ENCODE measurements around the gene KRTAP6-2.

Gene KRTAP6-2

GRCh38 chr21:30598802-30599201 is at the start of gene KRTAP6-2:
Gene KRTAP6-2 (minus strand): TSS chr21:30598902. CDS start chr21:30598874, 28 bp downstream.
- no peak for DNase-seq

GRCh38 chr21:30646904-30647414 is 48.3 kb upstream of the KRTAP6-2 start:
- DNase-seq, result no peak

GRCh38 chr21:30642564-30642963 is 43.9 kb upstream of the KRTAP6-2 start, which contains the start of gene KRTAP20-3:
Gene KRTAP20-3 (plus strand): TSS chr21:30642864.
- DNase-seq, result no peak

DNA sequence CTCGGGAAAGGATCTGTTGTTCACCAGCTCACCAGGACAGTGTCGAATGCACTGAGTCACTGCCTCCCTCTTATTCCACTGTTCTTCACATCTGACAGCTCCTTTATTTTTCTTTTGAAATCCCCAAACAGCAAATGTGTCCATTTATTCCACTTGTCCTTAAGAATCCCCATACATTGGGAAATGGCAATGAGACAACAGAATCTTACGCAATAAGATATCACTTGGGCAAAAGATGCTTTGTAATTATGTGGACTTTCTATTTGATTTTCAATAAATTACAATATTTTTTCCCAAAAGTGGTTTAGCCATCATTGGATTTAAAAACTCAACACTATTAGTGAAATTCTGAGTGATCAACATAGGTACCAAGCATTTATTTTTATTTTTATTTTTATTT is 40.0 kb upstream of the KRTAP6-2 start:
- no peak for DNase-seq

GRCh38 chr21:30634906-30635305 is 36.2 kb upstream of the KRTAP6-2 start, which contains the start of gene KRTAP20-2:
Gene KRTAP20-2 (plus strand): TSS chr21:30635206. CDS start chr21:30635264, 58 bp downstream.
- no peak for DNase-seq

GRCh38 chr21:30629200-30629599 is 30.5 kb upstream of the KRTAP6-2 start:
- no peak for DNase-seq

GRCh38 chr21:30628109-30628508 is 29.4 kb upstream of the KRTAP6-2 start:
- DNase-seq, result no peak

DNA sequence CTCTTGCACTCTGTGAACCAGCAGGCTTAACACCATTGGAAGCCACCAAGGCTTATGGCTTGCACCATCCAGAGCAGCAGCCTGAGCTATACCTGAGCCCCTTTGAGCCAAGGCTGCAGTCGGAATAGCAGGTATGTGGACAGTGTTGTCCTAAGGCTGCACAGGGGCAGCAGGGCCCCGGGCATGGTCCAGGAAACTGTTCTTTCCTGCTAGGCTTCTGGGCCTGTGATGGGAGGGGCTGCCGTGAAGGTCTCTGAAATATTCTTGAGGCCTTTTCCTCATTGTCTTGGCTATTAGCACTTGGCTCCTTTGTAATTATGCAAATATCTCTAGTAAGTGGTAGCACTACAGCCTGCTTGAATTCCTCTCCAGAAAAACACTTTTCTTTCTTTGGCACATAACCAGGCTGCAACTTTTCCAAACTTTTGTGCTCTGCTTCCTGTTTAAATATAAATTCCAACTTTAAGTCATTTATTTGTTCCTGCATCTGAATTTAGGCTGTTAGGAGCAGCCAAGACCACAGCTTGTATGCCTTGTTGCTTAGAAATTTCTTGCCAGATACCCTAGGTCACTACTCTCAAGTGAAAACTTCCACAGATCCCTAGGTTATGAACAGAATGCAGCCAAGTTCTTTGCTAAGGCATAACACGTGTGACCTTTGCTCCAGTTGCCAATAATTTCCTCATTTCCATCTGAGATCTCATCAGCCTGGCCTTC is 26.9 kb upstream of the KRTAP6-2 start:
- DNase-seq, result no peak

GRCh38 chr21:30623362-30623761 is 24.7 kb upstream of the KRTAP6-2 start:
- no peak for DNase-seq

- DNase-seq, result no peak
These were observed 21.8 kb upstream of the KRTAP6-2 start, which contains the start of gene KRTAP20-4 for GRCh38 chr21:30620522-30620921. Gene KRTAP20-4 (plus strand): TSS chr21:30620627.

- no peak for DNase-seq
These were observed 21.4 kb upstream of the KRTAP6-2 start for GRCh38 chr21:30620080-30620479.

GRCh38 chr21:30616125-30616524 is 17.4 kb upstream of the KRTAP6-2 start, which contains the start of gene KRTAP20-1:
Gene KRTAP20-1 (plus strand): TSS chr21:30616425. CDS start chr21:30616455, 30 bp downstream.
- no peak for DNase-seq

DNA sequence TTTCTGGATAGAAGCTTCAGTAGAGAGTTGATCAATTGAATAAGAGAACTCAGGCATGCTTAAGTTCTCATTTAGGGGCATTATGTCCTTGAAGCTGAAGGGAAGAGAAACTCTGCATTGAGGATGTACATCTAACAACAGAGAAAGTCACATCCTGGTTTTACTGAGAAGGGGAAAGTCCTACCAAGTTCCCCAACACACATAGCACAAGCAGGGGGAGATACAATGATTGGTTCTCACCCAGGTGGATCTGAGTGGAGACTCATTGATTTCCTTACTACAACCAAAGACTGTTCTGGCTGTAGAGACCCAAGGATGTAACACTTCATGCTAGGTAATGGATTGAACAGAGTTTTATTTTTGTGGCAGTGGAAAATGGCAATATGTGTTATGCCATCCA is 16.5 kb upstream of the KRTAP6-2 start:
- no peak for DNase-seq

- DNase-seq, result no peak
These were observed 15.1 kb upstream of the KRTAP6-2 start, which contains the start of gene KRTAP6-1 for GRCh38 chr21:30613836-30614235. Gene KRTAP6-1 (minus strand): TSS chr21:30613930. CDS start chr21:30613904, 26 bp downstream.

DNA sequence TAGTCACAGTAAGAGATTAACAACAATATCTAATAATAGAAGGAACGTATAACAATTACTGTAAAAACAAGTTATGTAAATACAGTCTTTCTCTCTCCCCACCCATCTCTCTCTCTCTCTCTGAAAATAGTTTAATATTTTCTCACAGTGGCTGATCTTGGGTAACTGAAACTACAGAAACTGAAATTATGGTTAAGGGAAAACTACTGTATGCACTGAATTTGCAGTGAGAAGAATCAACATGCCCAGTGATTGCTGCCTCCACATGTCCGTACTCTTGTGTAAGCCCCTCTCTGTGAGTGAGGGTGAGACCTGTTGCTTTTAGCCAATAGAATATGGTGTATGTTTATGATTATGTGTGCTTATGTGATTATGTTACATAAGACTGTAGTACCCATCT is 13.4 kb upstream of the KRTAP6-2 start:
- DNase-seq, result no peak

GRCh38 chr21:30605968-30606367 is 7.3 kb upstream of the KRTAP6-2 start:
- DNase-seq, result no peak

DNA sequence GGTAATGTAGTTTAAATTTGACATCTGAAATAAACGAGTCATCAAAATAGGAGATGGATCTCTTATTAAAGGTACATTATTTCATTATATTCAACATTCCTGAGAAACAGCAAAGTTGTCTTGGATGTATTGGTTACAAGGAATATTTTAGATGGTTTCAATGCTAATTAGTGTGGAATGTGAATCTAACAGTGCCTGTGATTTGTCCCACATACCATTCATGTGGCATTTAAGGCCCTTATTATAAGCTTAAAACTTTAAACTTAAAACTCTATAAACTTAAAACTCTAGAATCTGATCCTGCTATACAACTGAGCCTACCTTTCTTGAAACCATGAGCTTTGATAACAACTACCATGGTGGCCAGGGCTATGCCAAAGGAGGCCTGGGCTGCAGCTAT is 2.1 kb upstream of the KRTAP6-2 start, which contains the start of gene KRTAP22-1:
TSS of gene KRTAP22-1 (plus strand) at position 301 of the 400 bp plus-strand sequence.
- DNase-seq, result no peak

DNA sequence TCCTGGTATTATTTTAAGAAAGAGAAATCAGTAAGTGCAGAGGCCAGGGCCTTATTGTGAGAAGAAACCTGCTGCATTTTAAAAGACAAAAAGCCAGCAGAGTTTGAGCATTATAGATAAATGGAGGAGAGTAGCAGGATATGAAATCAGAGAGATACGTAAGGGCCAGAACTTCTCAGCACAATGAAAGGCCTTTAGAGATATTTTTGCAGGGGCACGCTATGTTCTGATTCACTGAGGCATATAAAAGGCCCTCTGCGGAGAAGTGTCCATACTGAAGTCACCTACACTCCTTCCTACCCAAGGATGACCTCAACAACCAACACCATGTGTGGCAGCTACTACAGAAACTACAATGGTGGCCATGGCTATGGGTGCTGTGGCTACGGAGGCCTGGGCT is 6.6 kb downstream of the KRTAP6-2 start, which contains the start of gene KRTAP6-3:
TSS of gene KRTAP6-3 (plus strand) at position 301 of the 400 bp plus-strand sequence. CDS start at position 307, 6 bp downstream.
- DNase-seq, result no peak

GRCh38 chr21:30590297-30590696 is 8.4 kb downstream of the KRTAP6-2 start, which contains the start of gene KRTAP22-2:
Gene KRTAP22-2 (minus strand): TSS chr21:30590397.
- DNase-seq, result no peak

- DNase-seq, result no peak
These were observed 15.8 kb downstream of the KRTAP6-2 start for GRCh38 chr21:30582870-30583269.

GRCh38 chr21:30580132-30580531 is 18.6 kb downstream of the KRTAP6-2 start:
- no peak for DNase-seq

DNA sequence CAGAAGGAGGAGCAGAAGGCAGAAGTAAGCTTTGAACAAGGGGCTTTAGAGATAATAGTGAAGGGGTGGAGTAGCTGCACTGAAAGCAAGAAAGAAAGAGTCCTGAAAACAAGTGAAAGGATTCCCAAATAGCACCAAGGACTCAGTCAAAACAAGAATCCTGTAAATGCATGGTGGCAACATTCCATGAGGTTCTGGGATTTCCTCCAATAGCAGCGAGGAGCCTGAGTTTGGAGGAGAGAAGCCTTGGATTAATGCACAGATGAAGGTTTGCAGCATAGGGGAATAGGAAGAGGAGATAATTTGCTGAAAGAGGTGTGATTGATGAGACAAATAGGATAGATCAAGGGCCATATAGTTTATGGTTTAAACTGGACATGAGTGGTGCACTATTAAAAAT is 19.4 kb downstream of the KRTAP6-2 start:
- peak in 2 of 58 donors; percentile 2 to 15 for DNase-seq

All from anterior cingulate cortex (tissue), 58 donors.